Left lobe of liver (tissue), 2 donors: ENCODE results near the gene NHERF1. TPM values are rescaled to one million over a fixed set of nuclear protein-coding genes. Genes with fewer than 3 reads are reported as not detected.

Source experiments
- ATAC-seq: fragments of 200-7000 bp; cut with Tn5 transposase; one replicate; pipeline ENCODE4 v1.9.1; 2020; ENCODE audit warnings: mild to moderate bottlenecking, moderate library complexity
- DNase-seq: peaks from one replicate; pipeline ENCODE4 v3.0.0-alpha.2; 2020; ENCODE audit warnings: low spot score
- total RNA-seq: library from RNA; stranded (reverse); gene quantifications from one replicate; pipeline ENCODE4 v1.2.1, GENCODE V29; 2021
- donor health status: DM: no; HTN: no; CAD: no; lungs with moderate emphysema.
- donor health status: DM: no; HTN: yes; CAD: no.

NHERF1 gene
- total RNA-seq, 1 donor from 2014 or later = 156 TPM

DNA sequence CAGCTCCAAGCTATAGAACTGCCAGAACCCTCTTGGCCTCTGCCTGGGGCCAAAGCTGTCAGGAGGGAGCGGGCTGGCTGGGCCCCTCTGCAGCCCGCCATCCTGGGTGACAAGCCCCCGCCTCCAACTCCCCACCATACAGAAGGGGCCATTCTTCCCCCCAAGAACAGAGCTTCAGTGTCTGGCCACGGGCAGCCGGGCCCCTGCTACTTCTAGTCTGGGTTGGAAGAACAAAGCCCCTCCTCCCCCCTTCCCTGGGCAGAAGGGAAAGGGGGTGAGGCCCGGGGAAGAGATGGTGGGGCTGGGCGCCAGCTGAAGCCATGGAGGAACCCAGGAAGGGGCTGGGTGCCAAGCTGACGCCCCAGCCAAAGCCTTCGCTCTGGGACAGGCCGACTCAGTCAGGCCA is 18.7 kb downstream of the NHERF1 start:
- peak; percentile 8 for ATAC-seq
- no peak for DNase-seq

DNA sequence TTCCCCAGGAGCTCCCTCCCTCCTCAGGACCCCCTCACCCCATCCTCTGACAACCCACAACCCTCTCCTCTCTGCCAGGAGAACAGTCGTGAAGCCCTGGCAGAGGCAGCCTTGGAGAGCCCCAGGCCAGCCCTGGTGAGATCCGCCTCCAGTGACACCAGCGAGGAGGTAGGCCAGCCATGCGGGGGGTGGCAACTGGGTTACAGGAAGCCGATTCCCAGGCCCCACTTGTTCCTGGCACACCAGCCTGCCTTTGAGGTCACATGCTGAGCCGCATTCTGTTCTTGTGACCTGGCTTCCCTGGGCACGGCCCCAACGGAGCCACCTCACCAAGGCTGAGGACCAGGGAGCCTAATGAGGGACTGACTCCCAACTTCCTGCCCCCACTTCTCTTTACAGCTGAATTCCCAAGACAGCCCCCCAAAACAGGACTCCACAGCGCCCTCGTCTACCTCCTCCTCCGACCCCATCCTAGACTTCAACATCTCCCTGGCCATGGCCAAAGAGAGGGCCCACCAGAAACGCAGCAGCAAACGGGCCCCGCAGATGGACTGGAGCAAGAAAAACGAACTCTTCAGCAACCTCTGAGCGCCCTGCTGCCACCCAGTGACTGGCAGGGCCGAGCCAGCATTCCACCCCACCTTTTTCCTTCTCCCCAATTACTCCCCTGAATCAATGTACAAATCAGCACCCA is 19.8 kb downstream of the NHERF1 start:
- DNase-seq (peak; percentile 93), ATAC-seq (peak; percentile 62)

DNA sequence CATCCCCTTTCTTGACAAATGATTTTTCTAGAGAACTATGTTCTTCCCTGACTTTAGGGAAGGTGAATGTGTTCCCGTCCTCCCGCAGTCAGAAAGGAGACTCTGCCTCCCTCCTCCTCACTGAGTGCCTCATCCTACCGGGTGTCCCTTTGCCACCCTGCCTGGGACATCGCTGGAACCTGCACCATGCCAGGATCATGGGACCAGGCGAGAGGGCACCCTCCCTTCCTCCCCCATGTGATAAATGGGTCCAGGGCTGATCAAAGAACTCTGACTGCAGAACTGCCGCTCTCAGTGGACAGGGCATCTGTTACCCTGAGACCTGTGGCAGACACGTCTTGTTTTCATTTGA is 20.3 kb downstream of the NHERF1 start:
- ATAC-seq (peak; percentile 1), DNase-seq (no peak)

DNA sequence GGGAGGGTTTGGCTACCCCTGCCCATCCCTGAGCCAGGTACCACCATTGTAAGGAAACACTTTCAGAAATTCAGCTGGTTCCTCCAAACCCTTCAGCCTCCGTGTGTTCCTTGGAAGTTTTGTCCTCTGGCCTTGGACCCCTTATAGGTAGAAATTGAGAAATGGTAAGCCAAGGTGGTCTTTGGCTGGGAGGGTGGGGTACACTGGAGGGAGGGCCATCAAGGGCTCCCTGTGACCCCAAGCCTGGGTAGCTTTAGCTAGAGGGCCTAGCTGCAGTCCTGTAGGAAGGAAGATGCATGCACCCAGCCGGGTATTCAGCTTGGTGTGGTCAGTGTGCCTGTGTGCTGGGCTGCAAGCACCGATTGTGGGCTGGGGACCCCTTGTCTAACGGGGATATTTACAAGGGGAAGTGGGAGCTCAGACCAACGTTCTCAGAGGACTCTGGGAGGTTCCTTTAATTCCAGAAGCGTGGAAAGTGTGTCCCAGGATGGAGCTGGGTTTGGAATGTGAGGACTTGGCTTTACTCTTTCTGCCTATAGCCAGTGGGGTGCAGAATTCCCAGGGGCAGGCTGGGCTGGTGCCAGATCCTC is 20.9 kb downstream of the NHERF1 start:
- ATAC-seq (no peak), DNase-seq (no peak)

DNA sequence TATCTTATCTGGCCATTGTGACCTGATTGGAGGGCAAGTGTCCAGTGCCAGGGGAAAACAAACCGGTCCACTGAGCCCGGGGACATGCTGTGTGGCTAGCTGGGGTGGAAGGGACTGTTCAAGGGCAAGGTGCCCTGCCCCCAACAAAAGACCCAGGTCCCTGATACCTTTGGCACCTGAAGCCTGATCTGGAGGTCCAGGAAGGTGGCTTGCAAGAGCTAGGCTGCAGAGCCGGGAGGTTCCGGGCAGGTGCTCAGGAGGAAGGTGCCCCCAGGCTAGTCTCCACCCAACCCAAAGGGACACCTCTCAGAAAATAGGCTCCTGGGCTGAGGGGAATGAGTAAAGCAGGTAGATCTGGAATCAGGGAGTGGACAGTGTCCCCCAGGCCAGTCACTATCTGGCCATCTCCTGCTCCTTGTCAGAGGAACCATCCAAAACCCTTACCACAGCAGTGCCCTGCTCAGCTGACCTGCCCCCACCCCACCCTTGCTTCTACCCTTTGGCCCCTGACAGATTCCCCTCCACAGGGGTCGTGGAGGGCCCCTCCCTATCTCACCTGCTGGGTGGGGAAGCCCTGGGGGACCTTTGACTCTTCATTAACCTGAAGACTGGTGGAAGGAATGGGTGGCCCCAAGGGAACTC is 21.5 kb downstream of the NHERF1 start:
- ATAC-seq (peak; percentile 7), DNase-seq (no peak)

DNA sequence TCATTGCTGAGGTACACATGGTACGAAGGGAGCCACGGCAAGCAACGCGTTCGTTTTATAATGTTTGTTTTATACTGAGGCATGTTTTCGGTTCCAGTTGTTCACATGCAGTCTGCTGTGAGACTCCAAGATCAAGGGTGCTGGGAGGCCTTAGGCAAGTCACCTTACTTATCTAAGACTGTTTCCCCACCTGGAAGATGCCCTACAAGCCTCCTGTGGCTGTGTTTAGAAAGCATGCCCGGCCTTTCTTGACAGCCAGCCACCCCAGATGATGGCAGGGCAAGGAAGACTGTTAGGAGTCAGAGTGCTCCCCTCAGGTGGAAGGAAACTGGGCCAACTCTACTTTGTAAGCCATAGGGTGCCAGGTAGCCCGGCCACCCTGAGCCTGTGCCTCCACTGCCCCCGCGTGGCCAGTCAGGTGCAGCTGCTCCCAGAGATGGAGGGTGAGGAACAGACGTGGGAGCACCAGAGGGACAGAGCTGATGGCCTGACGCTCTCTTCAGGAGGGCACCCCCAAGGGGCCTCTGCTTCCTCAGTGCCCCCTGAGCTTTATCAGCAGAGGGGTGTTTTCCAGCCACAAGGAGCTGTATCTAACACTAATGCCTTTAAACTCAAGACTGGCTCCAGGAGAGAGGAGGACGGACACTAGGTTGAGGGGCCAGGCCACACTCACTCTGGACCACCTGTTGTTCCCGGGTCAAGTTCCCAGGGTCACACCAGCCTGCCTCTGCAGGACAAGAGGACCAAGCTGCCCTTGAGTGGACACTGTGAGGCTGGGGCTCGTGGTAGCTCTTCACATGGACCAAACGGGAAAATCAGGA is 22.3 kb downstream of the NHERF1 start:
- DNase-seq (peak; percentile 87), ATAC-seq (peak; percentile 77)

DNA sequence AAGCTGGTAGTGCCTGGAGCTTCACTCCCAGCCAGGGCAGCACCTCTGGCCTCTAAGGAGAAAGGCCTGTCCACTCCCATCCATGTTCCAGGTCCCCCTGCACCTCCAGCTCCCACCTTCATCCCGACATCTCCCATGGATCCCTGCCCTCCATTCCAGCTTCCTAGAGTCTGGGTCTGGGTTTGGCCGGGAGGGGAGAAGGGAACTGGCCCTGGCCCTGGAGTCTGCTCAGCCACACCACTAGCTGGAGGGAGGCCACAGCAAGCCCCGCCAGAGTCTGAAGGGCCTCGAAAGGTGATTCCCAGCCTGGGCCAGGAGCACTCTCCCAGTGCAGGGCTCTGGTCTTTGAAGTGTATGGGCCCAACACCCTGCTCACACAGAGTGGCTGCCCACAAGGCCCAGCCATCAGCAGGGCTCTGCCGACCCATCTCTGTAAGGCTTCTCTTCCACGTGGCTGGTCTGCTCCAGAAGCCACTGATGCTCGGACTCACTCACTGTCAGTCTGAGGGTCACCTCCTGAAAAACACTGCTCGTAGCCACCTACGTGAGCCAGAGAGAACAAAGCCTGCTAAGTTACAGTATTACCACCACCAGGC is 23.0 kb downstream of the NHERF1 start:
- no peak for ATAC-seq
- no peak for DNase-seq

DNA sequence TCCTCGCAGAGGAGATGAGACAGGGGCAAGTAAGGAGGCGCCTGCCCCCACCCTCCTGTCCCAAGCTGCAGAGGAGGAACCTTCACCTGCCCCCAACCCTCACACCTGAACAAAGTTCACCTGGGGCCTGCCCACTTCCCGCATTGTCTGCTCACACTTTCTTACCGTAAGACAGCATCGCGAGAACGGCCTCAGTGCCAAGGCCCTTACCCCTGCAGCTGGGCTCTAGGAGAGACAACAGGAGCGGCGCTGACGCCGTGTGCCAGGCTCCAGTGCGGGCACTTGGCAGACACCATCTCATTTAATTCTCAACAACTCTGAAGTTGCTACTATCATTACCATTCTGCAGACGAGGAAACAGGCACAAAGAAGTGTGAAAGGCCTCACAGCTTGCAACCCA is 23.6 kb downstream of the NHERF1 start:
- ATAC-seq (no peak), DNase-seq (no peak)

DNA sequence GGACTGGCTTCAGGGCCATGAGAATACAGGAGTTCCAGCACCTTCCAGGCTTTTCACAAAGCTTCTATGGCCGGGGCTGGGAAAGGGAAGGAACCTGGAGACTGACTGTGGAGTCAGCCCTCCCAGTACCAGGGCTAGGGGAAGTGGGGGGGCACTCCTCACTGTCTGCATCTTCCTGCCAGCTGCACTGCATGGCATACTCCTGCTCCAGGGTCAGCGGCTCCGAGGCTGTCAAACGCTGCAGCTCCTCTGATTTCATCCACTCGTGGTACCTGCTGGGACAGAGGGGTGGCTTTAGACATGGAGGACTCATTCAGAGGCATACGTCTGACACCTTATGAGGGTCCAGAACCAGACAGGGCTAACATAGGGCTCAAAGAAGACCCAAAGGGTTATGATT is 25.0 kb downstream of the NHERF1 start:
- ATAC-seq = no peak
- no peak for DNase-seq

DNA sequence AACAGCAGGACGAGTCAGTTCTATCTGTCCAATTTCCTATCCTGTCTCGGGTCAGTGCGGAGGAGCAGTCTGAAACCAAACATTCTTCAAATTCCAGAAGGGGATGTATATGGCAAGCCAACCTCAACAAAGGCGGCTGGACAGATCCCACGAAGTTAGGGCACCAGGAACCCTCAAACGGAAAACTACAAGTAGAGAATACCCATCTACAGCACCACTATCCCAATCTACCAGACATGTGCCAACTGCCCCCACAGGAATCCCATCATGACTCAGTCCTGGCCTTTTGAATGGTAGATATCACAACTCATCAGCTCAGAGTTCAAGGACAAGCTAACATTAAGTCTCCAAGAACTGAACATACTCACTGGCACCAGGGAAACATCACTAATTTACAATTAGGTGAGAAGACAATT is 25.5 kb downstream of the NHERF1 start:
- DNase-seq (no peak), ATAC-seq (no peak)

DNA sequence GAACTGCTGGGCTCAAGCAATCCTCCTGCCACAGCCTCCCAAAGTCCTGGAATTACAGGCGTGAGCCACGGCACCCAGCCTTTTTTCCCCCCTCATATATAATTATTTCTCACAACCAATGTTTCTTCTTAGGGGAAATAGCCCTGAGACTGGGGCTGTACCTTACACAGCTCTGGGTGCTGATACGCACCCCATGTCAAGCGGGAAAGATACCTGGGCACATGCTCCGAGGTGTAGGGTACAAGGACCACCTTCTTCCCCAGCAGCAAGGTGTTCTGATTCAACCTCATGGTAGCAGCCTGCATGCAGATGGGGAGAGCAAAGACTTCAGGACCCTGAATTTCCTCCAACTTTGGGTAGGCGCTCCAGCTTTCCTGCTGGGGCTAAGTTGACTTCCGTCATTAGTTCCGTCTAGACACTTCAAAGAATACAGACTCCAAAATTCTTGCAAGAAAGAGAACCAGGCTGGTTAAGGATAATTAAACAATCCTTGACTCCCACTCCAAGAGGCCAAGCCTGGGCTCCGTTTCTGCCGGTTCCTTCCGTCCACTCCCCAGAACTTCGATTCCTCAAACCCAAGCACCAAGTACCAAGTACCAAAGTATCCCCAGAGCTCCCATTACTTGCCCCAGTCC is 27.1 kb downstream of the NHERF1 start:
- ATAC-seq (no peak), DNase-seq (no peak)

DNA sequence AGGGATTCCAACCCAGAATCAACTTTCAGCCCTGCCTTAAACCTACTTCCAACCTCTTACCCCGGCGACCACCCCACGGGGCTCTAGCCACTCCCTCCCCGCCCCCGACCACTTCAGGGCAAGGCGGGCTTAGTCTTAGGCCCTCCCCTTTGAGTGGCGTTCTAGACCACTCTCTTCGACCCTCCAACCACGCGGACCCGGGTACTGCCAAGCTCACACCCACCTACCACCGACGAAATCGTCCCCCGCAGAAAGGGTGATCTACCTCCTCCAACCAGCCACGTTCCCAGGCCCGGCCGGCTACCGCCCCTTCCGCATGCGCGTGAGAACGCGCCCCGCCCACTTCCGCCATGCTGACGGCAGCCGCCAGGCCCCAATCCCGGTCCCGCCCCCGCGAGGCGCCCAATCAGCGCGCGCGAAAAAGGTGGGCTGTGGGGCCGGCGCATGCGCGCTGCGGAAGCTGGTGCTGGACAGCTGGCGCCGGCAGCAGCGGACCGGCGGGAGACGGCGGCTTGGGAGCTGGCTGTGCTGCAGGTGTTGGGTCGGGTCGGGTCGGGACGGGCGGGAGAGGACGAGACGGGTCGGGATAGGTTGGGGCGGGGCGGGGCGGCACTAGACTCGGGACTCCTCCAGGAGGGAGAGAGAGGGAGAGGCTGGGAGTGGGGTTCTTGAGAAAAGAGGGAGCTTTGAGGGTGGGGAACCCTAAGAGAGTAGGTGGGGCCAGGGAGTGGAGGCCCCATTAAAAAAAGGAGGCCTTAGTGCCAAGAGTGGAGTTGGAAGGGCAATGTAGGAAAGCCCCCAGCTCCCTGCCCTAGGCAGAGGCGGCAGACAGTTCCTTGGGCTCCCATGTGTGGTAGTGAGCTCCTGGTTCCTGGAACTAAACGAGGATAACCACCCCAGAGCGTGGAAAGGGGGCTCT is 27.9 kb downstream of the NHERF1 start, which contains the start of gene NAT9:
Gene NAT9 (minus strand): TSS at position 302 of the 919 bp plus-strand sequence. CDS start 647 bp downstream, outside the sequence.
- DNase-seq (peak; percentile 99), ATAC-seq (peak; percentile 89)

DNA sequence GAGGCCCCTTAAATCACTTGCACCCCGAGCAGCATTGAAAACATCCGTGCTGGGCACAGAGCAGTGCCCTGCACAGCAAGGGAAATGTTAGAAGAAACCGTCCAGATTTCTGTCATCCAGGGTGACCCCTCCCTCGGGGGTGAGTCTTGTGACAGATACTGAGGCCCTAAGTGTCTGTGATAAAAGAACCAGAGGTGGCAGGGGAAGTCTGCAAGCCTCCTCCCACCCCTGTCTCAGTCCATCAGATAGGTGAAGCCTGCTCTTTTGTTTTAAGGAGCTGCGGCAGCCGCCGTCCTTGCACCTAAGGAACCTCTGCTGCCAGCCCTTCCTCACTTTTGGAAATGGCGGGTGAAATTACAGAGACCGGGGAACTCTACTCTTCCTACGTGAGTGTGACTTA is 28.6 kb downstream of the NHERF1 start:
- ATAC-seq (no peak), DNase-seq (no peak)

DNA sequence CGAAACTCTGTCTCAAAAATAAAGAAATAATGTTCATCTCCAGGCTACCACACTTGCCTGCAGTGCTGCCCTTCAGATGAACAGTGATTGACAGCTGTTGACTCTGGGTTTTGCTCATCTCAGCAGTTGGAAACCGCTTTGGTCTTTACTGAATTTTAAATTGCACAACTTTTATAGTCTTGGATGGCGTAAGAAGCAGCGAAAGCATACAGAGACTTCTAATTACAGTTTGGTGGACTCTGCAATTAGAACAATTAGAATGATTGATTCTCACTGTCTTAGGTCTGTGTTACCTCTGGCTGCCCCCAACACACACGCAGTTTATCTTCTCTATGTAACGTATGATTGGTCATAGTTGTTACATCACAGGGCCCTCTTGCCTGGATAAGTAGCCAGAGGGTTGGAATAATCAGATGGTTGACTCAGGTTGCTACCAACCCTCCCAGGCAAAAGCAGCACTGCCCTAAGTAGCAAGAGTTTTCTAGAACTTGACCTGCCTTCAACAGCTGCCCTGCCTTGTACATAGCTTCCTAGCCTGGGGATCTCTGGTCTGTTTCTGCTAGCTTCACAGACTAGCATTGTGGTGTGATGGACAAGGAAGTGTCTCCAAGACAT is 29.6 kb downstream of the NHERF1 start:
- ATAC-seq (no peak), DNase-seq (no peak)

DNA sequence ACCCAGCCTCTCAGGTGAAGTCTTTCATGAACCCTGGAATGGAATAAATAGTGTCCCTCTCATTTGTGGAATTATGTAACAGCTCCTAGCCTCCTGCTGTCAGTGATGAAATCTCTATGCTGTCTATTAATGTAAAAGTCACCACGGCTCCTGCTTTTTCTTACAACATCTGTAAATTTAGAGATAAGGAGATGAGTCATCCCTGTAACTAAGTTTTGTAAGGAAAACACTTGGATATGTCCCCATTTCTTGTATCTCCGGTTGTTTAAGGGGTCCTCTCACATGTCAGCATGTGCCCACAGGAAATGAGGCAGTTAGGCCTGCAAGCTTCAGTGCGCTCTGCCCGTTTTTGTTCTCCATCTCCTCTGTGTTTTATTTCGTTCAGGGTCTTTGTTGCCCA is 30.5 kb downstream of the NHERF1 start:
- no peak for ATAC-seq

DNA sequence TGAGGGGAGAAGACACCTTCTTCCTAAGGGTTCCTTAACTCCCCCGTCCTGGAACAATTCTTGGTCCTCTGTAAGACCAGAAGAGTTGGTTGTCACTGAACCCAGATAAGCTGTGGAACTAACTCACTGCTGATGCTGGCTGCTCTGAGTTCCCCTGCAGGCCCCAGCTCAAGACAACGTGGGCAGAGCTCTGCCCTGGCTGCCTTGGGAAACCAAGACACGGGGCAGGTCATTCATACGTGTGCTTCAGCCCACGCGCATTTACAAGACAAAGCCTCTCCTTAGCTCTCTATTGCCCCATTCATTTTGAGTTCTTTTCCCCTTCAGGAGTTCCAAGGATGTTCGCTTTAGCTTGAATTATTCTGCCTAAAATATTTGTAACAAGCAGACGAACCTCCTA is 31.1 kb downstream of the NHERF1 start:
- no peak for ATAC-seq
- DNase-seq = no peak

More for the DNA sequence above, 30.5 kb downstream of the NHERF1 start:
- no peak for DNase-seq

DNA sequence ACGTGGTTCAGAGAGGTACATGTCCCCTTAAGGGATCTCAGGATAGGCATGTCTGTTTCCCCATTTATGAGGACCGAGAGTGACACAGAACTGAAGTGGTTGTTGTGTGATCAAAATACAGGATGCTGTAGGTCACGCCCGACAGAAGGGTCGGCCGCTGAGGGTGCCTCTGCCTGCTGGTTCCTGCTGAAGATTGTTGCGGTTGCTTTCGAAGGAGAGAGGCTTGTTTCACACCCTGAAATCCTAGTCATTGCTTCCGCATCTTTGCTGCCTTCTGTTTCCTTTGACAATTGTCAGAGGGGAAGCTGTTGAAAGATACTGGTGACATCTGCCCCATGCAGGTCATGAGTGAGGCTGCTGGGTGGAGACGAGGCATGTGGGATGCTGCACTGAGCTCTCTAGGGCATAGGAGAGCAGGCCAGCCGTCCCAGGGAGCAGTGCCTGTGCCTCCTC is 31.5 kb downstream of the NHERF1 start:
- ATAC-seq (peak; percentile 8), DNase-seq (no peak)

DNA sequence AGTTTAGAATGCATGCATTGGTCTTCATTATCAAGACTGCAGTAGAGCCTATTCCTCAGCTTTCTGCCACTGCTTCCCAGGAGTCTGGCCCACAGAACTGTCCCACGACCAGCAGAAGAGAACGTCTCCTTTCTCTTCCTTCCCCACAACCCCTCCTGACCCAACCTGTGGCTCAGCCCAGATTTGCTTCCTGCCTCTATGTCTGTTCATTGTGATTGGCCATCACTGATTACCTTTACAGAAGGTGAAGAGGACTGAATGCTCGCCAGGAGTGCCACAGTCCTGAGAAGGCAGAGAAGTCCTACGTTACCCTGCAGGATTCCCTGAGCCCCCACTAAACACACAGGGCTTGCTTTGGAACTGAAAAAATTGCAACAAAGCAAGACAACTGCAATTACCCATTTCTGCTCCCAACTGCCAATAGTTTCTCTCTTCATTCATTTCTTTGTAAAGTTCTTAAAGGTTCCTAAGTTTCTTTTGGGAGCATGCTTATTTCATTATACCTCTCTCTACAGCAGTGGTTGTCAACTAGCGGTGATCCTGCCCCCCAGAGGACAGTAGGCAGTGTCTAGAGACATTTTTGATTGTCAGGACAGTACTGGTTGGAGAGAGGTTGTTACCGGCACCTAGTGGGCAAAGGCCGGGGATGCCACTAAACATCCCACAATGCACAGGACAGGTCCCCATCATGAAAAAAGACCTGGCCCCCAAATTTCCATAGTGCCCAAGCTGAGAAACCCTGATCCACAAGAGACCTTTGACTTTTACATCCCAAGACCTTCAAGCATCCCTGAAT is 32.2 kb downstream of the NHERF1 start:
- DNase-seq = no peak
- peak; percentile 69 for ATAC-seq
